Measurements from ENCODE around the gene FOXP1.

The FOXP1 gene

GRCh38 chr3:71131375-71132314 is 451.9 kb downstream of the FOXP1 start:
- no peak for DNase-seq

- DNase-seq, result no peak
Observed at GRCh38 chr3:71130471-71131374, 452.8 kb downstream of the FOXP1 start.

GRCh38 chr3:71129611-71130431 is 453.7 kb downstream of the FOXP1 start:
- no peak for DNase-seq

- no peak for DNase-seq
Observed at GRCh38 chr3:71128961-71129360, 454.6 kb downstream of the FOXP1 start.

- no peak for DNase-seq
Observed at GRCh38 chr3:71127844-71128243, 455.7 kb downstream of the FOXP1 start.

GRCh38 chr3:71127052-71127831 is 456.3 kb downstream of the FOXP1 start:
- no peak for DNase-seq

GRCh38 chr3:71125738-71126137 is 457.8 kb downstream of the FOXP1 start:
- no peak for DNase-seq

GRCh38 chr3:71124048-71124447 is 459.5 kb downstream of the FOXP1 start:
- no peak for DNase-seq

- no peak for DNase-seq
Observed at GRCh38 chr3:71122641-71123040, 460.9 kb downstream of the FOXP1 start.

GRCh38 chr3:71121429-71122167 is 461.9 kb downstream of the FOXP1 start:
- no peak for DNase-seq

GRCh38 chr3:71120012-71120411 is 463.5 kb downstream of the FOXP1 start:
- DNase-seq, result no peak

GRCh38 chr3:71119171-71119570 is 464.4 kb downstream of the FOXP1 start:
- DNase-seq, result no peak

GRCh38 chr3:71118436-71118835 is 465.1 kb downstream of the FOXP1 start:
- no peak for DNase-seq

GRCh38 chr3:71117572-71118247 is 465.8 kb downstream of the FOXP1 start:
- no peak for DNase-seq

- DNase-seq, result no peak
Observed at GRCh38 chr3:71114610-71115009, 468.9 kb downstream of the FOXP1 start.

GRCh38 chr3:71112576-71112975 is 471.0 kb downstream of the FOXP1 start:
- no peak for DNase-seq

- no peak for DNase-seq
Observed at GRCh38 chr3:71111784-71112440, 471.6 kb downstream of the FOXP1 start.

- DNase-seq, result no peak
Observed at GRCh38 chr3:71110385-71111222, 472.9 kb downstream of the FOXP1 start.

- DNase-seq, result no peak
Observed at GRCh38 chr3:71109977-71110285, 473.6 kb downstream of the FOXP1 start.

All from NCI-H2171 (cell line).